Measurements from ENCODE around the gene ZNF394.

The ZNF394 gene

GRCh38 chr7:99497766-99498545 lies 2.1 kb downstream of the ZNF394 start:
- in situ Hi-C loops (cut with MboI; ENCODE audit: low sequenced_read_pairs), result no loop called here

- in situ Hi-C loops (cut with MboI; ENCODE audit: low sequenced_read_pairs), result no loop called here
These were observed 6.3 kb downstream of the ZNF394 start for GRCh38 chr7:99493823-99494222.

GRCh38 chr7:99490878-99491277 lies 9.2 kb downstream of the ZNF394 start:
- in situ Hi-C loops (cut with MboI; ENCODE audit: low sequenced_read_pairs), result no loop called here

GRCh38 chr7:99489235-99489634 lies 10.8 kb downstream of the ZNF394 start:
- in situ Hi-C loops (cut with MboI; ENCODE audit: low sequenced_read_pairs), result no loop called here

GRCh38 chr7:99485094-99485493 lies 15.0 kb downstream of the ZNF394 start:
- in situ Hi-C loops (cut with MboI; ENCODE audit: low sequenced_read_pairs), result no loop called here

GRCh38 chr7:99478464-99479440 lies 21.3 kb downstream of the ZNF394 start:
- in situ Hi-C loops (cut with MboI; ENCODE audit: low sequenced_read_pairs), result no loop called here

- in situ Hi-C loops (cut with MboI; ENCODE audit: low sequenced_read_pairs), result no loop called here
These were observed 24.0 kb downstream of the ZNF394 start for GRCh38 chr7:99476107-99476506.

- in situ Hi-C loops (cut with MboI; ENCODE audit: low sequenced_read_pairs), result no loop called here
These were observed 26.8 kb downstream of the ZNF394 start for GRCh38 chr7:99473315-99473596.

GRCh38 chr7:99472561-99473314 lies 27.3 kb downstream of the ZNF394 start, which contains the start of gene ZNF789:
Gene ZNF789 (plus strand): TSS chr7:99472890. CDS start chr7:99476457, 3,567 bp downstream.
- in situ Hi-C loops (cut with MboI; ENCODE audit: low sequenced_read_pairs), result no loop called here

GRCh38 chr7:99469381-99470065 lies 30.6 kb downstream of the ZNF394 start:
- in situ Hi-C loops (cut with MboI; ENCODE audit: low sequenced_read_pairs), result no loop called here

GRCh38 chr7:99468336-99468918 lies 31.7 kb downstream of the ZNF394 start:
- in situ Hi-C loops (cut with MboI; ENCODE audit: low sequenced_read_pairs), result no loop called here

- in situ Hi-C loops (cut with MboI; ENCODE audit: low sequenced_read_pairs), result no loop called here
These were observed 34.7 kb downstream of the ZNF394 start for GRCh38 chr7:99465421-99465768.

- in situ Hi-C loops (cut with MboI; ENCODE audit: low sequenced_read_pairs), result no loop called here
These were observed 38.9 kb downstream of the ZNF394 start for GRCh38 chr7:99461221-99461620.

- in situ Hi-C loops (cut with MboI; ENCODE audit: low sequenced_read_pairs), result no loop called here
These were observed 39.4 kb downstream of the ZNF394 start for GRCh38 chr7:99460651-99461050.

- in situ Hi-C loops (cut with MboI; ENCODE audit: low sequenced_read_pairs), result no loop called here
These were observed 41.0 kb downstream of the ZNF394 start for GRCh38 chr7:99459087-99459486.

GRCh38 chr7:99457650-99458493 lies 42.2 kb downstream of the ZNF394 start:
- in situ Hi-C loops (cut with MboI; ENCODE audit: low sequenced_read_pairs), result no loop called here

- in situ Hi-C loops (cut with MboI; ENCODE audit: low sequenced_read_pairs), result no loop called here
These were observed 42.9 kb downstream of the ZNF394 start for GRCh38 chr7:99457050-99457649.

GRCh38 chr7:99456288-99456687 lies 43.8 kb downstream of the ZNF394 start:
- in situ Hi-C loops (cut with MboI; ENCODE audit: low sequenced_read_pairs), result no loop called here

GRCh38 chr7:99455874-99456273 lies 44.2 kb downstream of the ZNF394 start:
- in situ Hi-C loops (cut with MboI; ENCODE audit: low sequenced_read_pairs), result no loop called here

All from hTERT RPE-1 (cell line).